Activated CD4-positive, alpha-beta T cell treated with anti-CD3 and anti-CD28 coated beads, Interleukin-2, amount 50 U/mL, for 24 hours (primary cell): ENCODE results near the gene NOL4L.

Experiments used
- DNase-seq, 2 donors: peaks; one replicate each; pipeline ENCODE4 v3.0.0-alpha.2; 2020; ENCODE audit warnings: low read depth in 1 of 2, low spot score in 1 of 2

NOL4L gene

GRCh38 chr20:32543570-32544259 is 41.4 kb downstream of the NOL4L start:
- no peak for DNase-seq

DNA sequence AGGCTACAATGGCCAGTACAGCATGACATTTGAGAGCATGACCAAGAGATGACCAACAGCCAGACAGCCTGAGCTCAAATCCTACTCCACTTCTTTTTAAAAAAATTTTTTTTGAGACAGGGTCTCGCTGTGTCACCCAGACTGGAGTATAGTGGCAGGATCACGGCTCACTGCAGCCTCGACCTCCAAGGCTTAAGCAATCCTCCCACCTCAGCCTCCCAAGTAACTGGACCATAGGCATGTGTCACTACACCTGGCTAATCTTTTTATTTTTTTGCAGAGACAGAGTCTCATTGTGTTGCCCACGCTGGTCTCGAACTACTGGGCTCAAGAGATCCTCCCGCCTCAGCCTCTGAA is 42.9 kb downstream of the NOL4L start:
- no peak for DNase-seq

DNA sequence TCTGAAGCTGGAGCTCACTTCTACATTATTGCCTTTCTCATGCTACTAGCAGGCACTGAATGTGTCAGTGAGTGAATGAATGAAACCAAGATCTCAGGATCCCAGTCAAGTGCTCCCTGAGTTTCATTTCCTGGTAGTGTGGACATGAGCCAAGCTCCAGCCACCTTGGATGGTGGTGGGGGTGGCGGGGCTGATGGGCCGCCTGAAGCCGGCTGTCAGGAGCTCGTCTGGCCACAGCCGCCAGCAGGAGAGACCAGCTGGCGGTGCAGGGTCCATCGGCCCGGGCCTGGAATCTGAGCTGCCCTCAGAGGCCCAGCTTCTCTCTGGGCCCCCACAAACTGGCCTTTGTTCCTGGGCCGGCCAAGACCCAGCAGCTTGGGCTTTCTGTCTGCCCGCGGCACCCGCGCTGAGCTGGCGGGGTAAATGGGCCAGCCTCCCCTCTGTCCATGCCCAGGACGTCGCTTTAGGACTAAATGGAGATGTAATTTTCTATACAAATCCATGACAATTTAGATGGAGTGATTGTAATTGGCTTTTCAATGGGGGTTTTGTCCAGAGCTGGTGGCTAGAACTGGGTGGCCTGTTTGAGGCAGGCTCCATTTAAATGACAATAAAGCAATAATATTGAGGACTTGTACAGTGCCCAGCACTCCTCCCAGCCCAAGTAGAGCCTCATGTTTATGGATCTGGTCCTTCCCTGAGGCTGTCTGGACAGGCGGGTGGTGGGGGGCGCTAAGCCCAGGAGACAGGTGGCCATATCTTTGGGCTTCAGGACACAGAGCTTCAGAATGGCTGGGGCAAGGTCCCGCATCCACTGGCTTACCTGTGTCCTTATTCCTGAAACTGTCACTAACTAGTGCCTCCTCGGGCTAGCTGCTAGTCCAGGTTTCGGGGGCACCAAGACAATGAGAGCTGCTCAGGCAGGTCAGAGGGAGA is 43.5 kb downstream of the NOL4L start:
- no peak for DNase-seq

DNA sequence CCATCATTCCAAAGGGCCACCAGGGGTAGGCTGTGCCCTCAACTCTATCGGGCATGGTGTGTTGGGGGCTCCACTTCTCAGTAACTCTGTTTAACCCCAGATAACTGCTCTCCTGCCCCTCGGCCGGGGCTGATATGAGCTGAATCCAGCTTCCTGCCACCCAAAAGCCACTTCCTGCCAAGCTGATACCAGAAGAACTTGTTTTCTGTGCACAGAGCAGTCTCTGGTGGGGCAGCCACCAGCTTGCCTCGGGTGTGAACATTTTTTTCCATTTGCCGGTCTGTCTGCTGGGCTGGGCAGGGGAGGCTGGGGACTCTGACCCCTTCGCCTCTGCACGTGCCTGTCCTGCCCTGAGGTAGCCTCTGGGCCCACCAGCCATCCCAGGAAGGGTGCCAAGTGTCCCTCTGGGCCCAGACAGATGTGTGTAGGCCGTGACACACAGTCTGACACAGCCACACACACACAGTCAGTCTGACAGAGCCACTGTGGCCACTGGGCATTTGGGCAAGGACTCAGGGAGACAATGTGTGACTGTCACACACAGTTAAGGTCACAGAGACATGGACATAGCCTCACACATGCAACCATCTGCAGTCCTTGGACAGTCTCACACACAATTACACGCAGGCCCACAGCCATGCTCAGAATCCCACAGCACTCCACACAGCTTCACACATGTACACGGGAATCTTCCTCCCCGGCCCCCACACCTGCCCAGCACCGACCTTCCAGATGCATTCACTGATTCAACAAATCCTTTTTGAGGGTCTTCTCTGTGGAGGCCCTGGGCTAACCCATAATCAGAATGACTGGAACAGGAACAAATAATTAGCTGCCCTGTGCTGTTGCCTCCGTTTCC is 45.1 kb downstream of the NOL4L start:
- DNase-seq = peak; percentile 32 to 66

DNA sequence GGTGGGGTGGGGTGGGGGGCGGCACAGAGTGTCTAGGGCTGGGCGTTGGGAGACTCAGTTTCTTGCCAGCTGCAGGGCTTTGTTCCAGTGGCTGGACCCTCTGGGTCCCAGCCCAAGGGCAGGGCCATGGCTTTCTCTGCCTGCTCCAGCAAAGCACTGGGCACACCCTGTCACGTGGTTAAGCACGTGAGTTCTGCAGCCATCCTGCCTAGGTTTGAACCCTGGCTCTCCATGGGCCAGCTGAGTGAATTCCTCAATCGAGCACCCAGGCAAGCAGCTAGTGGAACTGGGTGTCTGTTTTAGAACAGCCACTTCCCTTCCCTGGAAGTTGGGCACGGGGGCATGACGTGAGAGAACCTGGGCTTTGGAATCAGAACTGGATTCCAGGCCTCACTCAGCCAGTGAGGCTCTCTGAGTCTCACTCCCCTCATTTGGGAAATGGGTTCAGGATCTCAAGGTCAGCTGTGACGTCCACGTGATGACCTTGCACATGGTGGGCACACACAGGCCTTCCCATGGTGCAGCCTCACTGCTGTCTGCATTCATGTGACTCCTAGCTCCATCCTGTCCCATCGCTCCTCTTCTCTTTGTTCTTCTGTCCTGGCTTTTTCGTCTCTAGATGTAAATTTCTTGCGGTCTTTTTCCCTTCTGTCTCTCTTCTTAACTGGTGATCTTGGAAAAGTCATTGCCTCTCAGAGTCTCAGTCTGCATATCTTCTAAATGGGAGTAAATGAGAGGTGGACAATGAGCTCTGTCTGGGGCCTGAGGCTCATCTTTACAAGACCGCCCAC is 45.9 kb downstream of the NOL4L start:
- no peak for DNase-seq

DNA sequence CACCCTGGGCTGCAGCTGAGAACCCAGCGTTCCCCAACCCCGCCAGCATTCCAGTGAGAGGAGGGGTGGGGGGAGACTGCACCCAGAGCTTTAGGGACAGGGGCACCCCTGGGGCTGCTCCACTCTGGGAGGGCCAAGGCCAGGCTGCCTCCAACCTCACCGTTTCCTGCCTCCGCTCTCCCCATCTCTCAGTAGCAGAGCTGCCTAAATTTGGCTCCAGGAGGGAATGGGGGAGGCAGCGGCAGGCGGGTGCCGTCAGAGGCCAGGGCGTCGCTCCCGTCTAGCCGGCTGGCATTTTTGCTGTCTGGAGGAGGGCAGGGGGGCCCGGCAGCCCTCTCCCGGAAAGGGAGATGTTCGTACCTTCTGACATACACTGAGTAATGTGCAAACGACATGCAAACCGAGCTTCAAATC is 46.6 kb downstream of the NOL4L start:
- DNase-seq = no peak

DNA sequence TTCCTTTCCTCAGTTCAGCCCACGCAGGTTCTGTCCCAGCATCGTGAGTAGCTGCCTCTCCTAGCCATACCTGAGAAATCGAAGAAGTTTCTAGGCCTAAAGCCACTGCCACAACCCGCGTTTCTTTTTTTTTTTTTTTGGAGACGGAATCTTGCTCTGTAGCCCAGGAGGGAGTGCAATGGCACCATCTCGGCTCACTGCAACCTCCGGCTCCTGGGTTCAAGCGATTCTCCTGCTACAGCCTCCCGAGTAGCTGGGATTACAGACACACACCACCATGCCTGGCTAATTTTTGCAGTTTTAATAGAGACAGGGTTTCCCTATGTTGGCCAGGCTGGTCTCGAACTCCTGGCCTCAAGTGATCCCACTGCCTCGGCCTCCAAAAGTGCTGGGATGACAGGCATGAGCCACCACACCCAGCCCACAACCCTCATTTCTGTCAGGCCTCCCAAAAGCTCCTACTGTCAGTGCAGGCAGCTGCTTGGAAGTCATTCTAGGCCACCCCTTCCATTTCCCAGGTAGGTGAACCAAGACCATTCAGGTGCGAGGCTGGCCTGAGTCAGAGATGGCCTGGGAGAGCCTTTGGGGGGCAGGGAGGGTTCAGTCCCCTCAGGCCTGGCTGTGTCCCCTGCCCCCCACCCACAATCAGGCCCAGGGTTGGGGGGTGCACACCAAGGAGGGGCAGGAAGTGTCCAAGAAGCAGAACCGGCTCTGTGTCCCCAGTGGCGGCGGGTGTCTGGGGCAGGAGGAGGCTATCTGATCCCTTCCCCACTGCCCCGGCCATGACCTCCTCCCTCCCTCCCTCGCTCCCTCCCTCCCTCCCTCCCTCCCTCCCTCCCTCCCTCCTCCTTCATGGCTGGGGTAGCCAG is 47.2 kb downstream of the NOL4L start:
- DNase-seq = no peak

DNA sequence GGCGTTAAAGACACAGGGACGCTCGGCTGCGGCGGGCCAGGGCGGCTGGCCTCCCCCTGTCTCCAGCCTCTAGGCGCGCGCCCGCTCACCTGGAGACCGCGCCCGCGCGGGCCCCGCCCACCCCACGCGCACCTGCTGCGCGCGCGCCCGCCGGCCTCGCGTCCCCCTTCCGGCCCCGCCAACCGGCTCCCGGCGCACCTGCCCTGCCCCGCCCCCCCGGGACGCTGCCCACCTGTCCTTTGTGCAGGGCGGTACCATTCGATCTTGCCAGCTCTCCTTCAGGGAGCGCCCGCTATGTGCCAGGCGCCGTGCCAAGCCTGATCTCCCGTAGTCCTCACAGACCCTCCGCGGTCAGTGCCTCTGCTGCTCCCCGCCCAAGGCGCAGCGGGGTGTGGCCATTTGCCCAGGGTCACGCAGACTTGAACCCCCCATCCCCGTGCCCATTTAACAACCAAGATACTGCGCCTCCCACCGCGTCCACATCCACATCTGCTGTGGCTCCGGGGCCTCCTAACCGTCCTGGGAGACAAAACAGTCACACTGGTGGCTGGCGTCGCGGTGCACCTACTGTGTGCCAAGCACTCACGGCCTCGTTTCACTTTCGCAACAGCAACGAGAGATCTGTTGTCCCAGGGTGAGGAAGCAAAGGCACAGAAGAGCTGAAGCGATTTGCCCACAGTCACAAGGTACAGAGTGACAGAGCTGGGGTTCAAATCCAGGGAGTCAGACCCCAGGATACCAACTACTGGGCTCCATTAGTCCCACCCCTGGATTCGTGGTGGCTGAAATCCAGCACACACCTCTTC is 48.1 kb downstream of the NOL4L start:
- no peak for DNase-seq

DNA sequence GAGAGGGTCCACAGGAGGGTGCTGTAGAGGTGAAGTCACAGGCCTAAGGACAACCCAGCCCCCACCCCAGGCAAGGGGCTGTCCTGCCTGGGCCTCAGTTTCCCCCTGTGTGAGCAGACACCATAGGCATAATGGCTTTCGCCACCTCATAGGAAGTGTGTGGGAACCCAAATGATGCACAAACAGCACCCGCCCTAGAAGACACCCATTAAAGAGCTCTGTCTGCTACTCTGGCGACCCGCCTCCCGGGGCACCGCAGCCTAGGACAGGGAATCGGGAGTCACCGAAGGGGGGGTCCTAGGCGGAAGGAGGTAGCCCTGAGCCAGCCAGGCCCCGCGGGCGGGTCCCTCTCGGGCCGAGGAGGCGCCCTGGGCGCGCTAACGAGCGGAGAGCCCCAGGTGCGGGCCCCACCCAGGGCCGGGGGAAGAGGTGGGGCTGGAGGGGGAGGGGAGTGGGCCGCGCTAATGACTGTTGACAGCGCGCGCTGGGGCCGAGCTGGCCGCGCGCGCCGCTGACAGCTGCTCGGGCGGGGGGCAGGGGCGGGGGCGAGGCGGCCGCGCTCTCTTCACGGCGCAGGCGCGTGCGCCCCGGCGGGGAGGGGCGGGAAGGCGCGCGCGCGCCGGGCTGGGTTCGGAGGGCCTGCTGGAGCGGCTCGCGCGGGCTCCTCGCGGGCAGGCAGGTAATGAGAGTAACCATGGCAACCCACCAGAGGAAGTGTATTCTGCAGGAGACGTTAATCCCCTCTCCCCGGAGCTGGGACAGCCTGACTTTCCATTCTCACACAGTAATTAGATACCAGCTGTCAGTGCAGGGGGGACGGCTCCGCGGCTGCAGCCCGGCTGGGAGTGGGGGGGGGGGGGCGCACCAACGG is 48.9 kb downstream of the NOL4L start:
- peak in 1 of 2 donors; percentile 35 for DNase-seq

DNA sequence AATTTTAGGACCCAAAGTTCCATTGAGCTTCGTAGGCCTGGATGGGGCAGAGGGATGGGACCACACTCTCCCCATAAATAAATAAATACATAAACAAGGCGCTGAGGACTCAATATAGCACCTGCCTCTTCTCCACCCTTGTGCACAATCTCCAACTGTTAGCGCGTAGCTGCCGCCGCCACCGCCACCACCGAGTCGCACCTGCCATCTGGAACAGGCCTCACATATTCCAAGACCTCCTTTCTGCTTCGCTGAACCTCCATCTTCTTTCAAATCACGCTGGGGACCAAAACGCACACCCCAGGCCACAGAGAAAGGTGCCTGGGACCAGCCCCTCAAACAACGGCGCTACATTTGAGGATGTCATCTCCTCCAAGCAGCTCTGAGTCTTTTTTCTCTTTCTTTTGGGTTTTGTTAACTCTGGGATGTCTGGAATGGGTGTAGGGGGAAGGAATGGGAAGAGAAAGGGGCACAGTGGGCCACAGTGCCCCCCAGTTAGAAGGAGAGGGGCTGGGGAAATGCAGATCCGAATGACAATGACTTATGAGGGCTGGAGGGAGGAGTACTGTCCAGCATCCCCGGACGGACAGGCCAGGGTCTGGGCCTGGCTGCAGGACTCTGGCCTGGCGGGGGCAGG is 49.7 kb downstream of the NOL4L start:
- DNase-seq = no peak

DNA sequence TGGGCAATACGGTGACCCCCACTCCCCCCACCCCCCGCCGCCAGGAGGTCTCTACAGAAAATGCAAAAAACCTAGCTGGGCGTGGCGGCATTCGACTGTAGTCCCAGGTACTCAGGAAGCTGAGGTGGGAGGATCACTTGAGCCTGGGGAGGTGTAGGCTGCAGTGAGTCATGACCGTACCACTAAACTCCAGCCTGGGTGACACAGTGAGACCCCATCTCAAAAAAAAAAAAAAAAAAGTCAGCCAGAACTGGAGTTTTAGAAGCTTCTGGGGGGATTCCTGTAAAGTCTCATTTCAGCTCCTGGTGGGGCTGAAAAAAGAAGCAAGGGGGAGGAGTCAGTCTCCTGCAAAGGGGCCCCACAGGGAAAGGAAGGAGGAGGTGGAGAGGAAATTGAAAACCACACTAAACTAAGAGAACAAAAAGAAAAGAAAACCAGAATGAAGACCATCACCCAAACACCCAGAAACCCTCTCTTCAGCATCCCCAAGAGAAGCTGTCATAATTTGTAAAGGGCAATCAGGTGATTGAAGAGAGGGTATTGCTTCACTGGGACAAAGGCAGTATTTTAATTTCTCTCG is 50.4 kb downstream of the NOL4L start:
- no peak for DNase-seq

- DNase-seq = no peak
Observed at GRCh38 chr20:32533732-32534131, 51.4 kb downstream of the NOL4L start.

DNA sequence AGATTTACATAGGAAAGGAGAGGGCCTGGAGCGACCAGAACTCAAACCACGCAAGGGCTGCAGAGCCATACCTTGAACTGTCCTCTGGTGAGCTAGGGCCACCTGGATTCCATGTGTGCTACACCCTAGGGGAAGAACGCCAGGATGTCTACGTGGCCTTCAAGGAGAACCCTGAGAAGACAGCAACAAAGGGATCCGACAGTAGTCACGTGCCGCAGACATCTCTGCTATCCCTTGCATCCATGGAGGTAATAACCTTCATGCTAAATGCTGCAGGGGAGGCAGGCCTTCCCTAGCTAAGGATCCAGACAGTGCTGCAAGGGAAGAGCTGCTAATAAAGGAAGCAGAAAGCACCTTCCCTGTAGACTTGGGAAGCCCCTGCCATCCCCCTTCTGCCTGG is 52.9 kb downstream of the NOL4L start:
- no peak for DNase-seq

DNA sequence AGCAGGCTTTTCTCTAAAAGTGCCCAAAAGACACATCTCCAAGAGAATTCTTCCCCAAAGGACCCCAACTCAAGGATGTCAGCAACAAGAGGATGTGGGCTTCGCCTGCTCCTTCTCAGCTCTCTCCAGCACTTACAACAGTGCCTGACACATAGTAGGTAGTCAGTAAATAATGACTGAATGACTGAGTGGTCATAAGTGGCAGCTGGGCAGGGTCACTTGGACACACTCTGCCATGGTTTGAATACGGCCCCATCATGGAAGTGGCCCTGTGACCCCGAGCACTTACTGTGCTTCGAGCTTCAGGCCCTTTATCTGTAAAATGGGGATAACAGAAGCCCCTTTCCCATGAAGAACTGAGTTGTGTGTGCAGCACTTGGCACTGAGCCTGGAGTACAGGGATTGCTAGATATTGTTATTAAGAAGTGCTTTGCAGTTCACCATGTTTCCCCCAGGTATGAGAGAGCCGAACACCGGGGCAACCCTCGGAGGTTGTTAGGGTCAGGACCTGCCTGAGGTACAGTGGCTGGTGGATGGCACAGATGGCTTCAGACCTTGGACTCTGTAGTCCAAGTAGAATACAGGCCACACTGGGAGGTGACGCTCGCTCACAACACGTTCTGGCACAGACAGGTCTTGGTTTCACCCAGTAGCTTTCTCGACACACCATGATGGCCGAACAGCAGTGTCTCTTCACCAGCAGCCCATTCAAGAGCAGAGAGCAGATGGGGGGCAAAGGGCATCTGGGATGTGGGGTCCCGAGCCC is 56.0 kb downstream of the NOL4L start:
- no peak for DNase-seq

DNA sequence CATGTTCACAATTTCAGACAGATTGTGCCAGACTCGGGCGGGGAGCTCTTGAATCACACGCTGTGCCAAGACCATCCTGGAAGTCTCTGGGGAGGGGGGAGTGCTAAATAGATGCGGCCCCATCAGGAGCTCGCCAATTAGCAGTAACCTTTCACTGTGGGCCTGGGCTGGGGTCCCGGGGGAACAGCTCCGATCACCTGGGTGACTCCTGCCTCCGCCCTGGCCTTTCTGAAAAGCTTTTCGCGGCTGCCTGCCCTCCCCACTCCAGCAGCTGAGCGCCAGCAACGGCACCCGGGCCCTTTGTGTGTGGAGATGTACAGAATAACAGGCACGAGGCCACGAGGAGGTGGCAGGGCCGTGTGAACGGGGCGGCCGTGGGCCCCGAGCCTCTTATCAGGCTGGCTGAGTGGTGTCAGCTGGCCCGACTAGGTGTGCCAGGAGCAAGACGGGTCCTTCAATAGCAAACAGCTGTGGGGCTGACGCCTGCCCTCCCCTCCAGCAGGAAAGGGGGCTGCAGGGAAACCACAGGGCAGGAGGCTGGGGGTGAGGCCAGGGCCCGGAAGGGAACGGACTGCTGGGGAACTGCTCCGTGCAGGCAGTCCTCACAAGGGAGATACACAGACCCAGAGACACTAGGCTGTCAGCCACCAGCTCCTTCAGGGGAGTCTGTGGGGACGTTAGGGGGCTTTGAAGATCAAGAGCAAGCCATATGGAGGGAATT is 56.8 kb downstream of the NOL4L start:
- no peak for DNase-seq
